ENCODE results near the gene EMX2.

GRCh38 chr10:117560942-117561341 is 18.4 kb downstream of the EMX2 start:
- no peak for TF ChIP-seq CTCF (IDR thresholded peaks at IDR 0.05; ENCODE audit: low read depth, low read length, poor library complexity, severe bottlenecking)
- TF ChIP-seq EZH2phosphoT487 (IDR thresholded peaks at IDR 0.05; ENCODE audit: borderline replicate concordance, low read length) = no peak
